Naive thymus-derived CD4-positive, alpha-beta T cell (primary cell): ENCODE results near the gene ZNF860. TPM values are rescaled to one million over a fixed set of nuclear protein-coding genes. Genes with fewer than 3 reads are reported as not detected.
"Not testable (repeated sequence)": the region's sequence is repeated elsewhere in the genome, so short reads cannot be mapped to it uniquely, and the experiment has no call there.

Experiments
- ATAC-seq: fragments of 150-1000 bp; cut with Tn5 transposase; 2 replicates; pipeline ENCODE4 v1.10.0; 2021; ENCODE audit warnings: mild to moderate bottlenecking, moderate library complexity
- CTCF ChIA-PET: fragments of 350-600 bp; sonication (Branson Sonifier 250); formaldehyde crosslinking; loops from one replicate; lab custom pipeline; 2021; ENCODE audit warnings: antibody characterized with exemption; lab: Charles Lee
- POLR2A ChIA-PET: fragments of 350-600 bp; sonication (Branson Sonifier 250); formaldehyde crosslinking; loops from one replicate; lab custom pipeline; 2021; ENCODE audit warnings: antibody characterized with exemption, inconsistent platforms; lab: Charles Lee
- DNase-seq, 9 donors: peaks; one replicate each; pipeline versions ENCODE4 v3.0.0 to v3.0.0-alpha.2; 2020 to 2022; ENCODE audit warnings: mixed read lengths in 1 of 9
- H3K27ac ChIP-seq: one replicate; pipeline ENCODE4 v1.7.0; 2013; ENCODE audit warnings: mild to moderate bottlenecking, low read depth, low read length, moderate library complexity
- H3K27me3 ChIP-seq, 2 donors: one replicate each; pipeline ENCODE4 v1.7.0; 2013; ENCODE audit warnings: low read length in 2 of 2, mild to moderate bottlenecking in 2 of 2, moderate library complexity in 2 of 2; ENCODE audit not compliant: control insufficient read depth in 2 of 2, insufficient read depth in 2 of 2
- H3K36me3 ChIP-seq, 3 experiments: 1 replicate in 2 of 3; 2 replicates in 1 of 3; pipeline ENCODE4 v1.7.0; 2013; ENCODE audit warnings: low read length in 3 of 3, mild to moderate bottlenecking in 3 of 3, moderate library complexity in 1 of 3; ENCODE audit not compliant: insufficient read depth in 3 of 3, control insufficient read depth in 2 of 3
- H3K4me1 ChIP-seq, 2 donors: one replicate each; pipeline ENCODE4 v1.7.0; 2013; ENCODE audit warnings: low read length in 2 of 2, mild to moderate bottlenecking in 2 of 2, moderate library complexity in 1 of 2; ENCODE audit not compliant: control insufficient read depth in 2 of 2, insufficient read depth in 2 of 2
- H3K4me3 ChIP-seq: 2 replicates; pipeline ENCODE4 v1.7.0; 2013; ENCODE audit warnings: mild to moderate bottlenecking, low read length
- H3K9me3 ChIP-seq, 3 experiments: 1 replicate in 2 of 3; 2 replicates in 1 of 3; pipeline ENCODE4 v1.7.0; 2013; ENCODE audit warnings: low read length in 3 of 3; ENCODE audit not compliant: control insufficient read depth in 2 of 3
- H3K27ac Mint-ChIP-seq, 9 donors: one replicate each; pipeline ENCODE4 v1.8.0; 2020 to 2022; ENCODE audit warnings: mixed read lengths in 9 of 9, mild to moderate bottlenecking in 8 of 9, moderate library complexity in 5 of 9, inconsistent platforms in 2 of 9
- H3K27me3 Mint-ChIP-seq, 5 donors: one replicate each; pipeline ENCODE4 v1.8.0; 2021 to 2022; ENCODE audit warnings: mixed read lengths in 5 of 5, mild to moderate bottlenecking in 1 of 5
- H3K36me3 Mint-ChIP-seq, 5 donors: one replicate each; pipeline ENCODE4 v1.8.0; 2020 to 2022; ENCODE audit warnings: mixed read lengths in 5 of 5, mild to moderate bottlenecking in 3 of 5, inconsistent platforms in 1 of 5
- H3K4me1 Mint-ChIP-seq, 7 donors: one replicate each; pipeline ENCODE4 v1.8.0; 2020 to 2022; ENCODE audit warnings: mixed read lengths in 7 of 7, mild to moderate bottlenecking in 3 of 7, inconsistent platforms in 1 of 7
- H3K4me3 Mint-ChIP-seq, 10 donors: one replicate each; pipeline ENCODE4 v1.8.0; 2020 to 2022; ENCODE audit warnings: mild to moderate bottlenecking in 10 of 10, mixed read lengths in 10 of 10, moderate library complexity in 6 of 10, inconsistent platforms in 2 of 10
- H3K9me3 Mint-ChIP-seq, 11 donors: one replicate each; pipeline ENCODE4 v1.8.0; 2020 to 2022; ENCODE audit warnings: mixed read lengths in 11 of 11, mild to moderate bottlenecking in 4 of 11, inconsistent platforms in 1 of 11, moderate library complexity in 1 of 11
- intact Hi-C, 2 donors: fragments of 100-400 bp; cut with micrococcal nuclease; formaldehyde crosslinking; loops; one replicate each; pipeline ENCODE4 v1.15.1; 2023
- polyA plus RNA-seq, 2 donors: library from polyadenylated mRNA; unstranded; fragments of 300-500 nt; fragmentation: Illumina TruSeq; gene quantifications; one replicate each; pipeline ENCODE4 v1.2.3, GENCODE V29; 2021
- total RNA-seq, 6 experiments: library from RNA in 5 of 6; stranded (reverse) in 5 of 6; gene quantifications; 1 replicate in 5 of 6; 2 replicates in 1 of 6; pipeline ENCODE4 v1.2.3 and lab custom pipeline; 2021 to 2026

ZNF860 gene
- total and polyA plus RNA-seq, 7 experiments from 2014 or later: 0.11 to 0.32 (median 0.15) TPM; not detected in 4

DNA sequence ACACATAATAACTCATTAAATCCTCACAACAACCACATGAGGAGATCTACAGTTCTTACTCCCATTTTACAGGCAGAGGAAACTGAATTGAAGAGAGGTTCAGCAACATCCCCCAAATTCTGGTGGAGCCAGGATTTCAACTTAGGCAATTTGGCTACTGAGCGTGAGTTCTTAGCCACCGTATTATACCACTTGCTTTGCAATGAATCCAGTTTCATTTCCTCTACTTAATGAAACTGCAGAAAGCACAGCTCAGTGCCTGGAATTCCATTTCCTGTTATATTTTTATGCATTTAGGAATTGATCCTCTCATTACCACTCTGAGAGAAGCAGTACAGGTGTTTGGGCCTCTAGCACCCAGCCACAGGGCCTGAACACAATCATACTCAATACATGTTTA, 4.3 kb downstream of the ZNF860 start:
- ATAC-seq (peak; percentile 29), DNase-seq (no peak)
- Histone ChIP-seq H3K36me3 (no peaks in the 10 kb centered on the region), H3K9me3 (peaks cover 0 to 12% (median 0%) of the 10 kb centered on the region in 3 experiments), H3K27ac (no peak overlapping the region), H3K4me1 (no peaks in the 10 kb centered on the region), H3K4me3 (no peak overlapping the region), H3K27me3 (peaks cover 0 to 8% of the 10 kb centered on the region in 2 donors)
- Mint-ChIP-seq H3K4me3 (no peak overlapping the region), H3K9me3 (peaks cover 0 to 4% (median 0%) of the 10 kb centered on the region in 11 donors), H3K27me3 (peaks cover 11 to 27% (median 15%) of the 10 kb centered on the region in 5 donors), H3K4me1 (peaks cover 0 to 10% (median 4%) of the 10 kb centered on the region in 7 donors), H3K27ac (no peak overlapping the region), H3K36me3 (peaks cover 0 to 4% (median 0%) of the 10 kb centered on the region in 5 donors)
- intact Hi-C loops: no loop called here
- ChIA-PET POLR2A (no interaction called here), CTCF (no interaction called here)

- Mint-ChIP-seq H3K4me3 (no peak overlapping the region), H3K36me3 (peaks cover 0 to 7% (median 4%) of the 10 kb centered on the region in 5 donors), H3K4me1 (no peaks in the 10 kb centered on the region), H3K27me3 (peaks cover 0 to 15% (median 0%) of the 10 kb centered on the region in 5 donors), H3K27ac (no peak overlapping the region), H3K9me3 (peaks cover 0 to 10% (median 4%) of the 10 kb centered on the region in 11 donors)
- Histone ChIP-seq H3K4me1 (no peaks in the 10 kb centered on the region), H3K36me3 (no peaks in the 10 kb centered on the region), H3K9me3 (peaks cover 0 to 15% (median 0%) of the 10 kb centered on the region in 3 experiments), H3K27ac (no peak overlapping the region), H3K4me3 (no peak overlapping the region), H3K27me3 (no peaks in the 10 kb centered on the region)
- intact Hi-C loops: no loop called here
- DNase-seq (no peak), ATAC-seq (no peak)
- ChIA-PET POLR2A (no interaction called here), CTCF (no interaction called here)
Measured at GRCh38 chr3:31988271-31988670, 6.7 kb downstream of the ZNF860 start.

GRCh38 chr3:31992995-31993394, 11.4 kb downstream of the ZNF860 start:
- DNase-seq, H3K4me3 ChIP-seq, H3K36me3 ChIP-seq, H3K4me1 Mint-ChIP-seq, H3K27ac Mint-ChIP-seq, POLR2A ChIA-PET, H3K27me3 ChIP-seq, H3K27ac ChIP-seq, H3K4me1 ChIP-seq, CTCF ChIA-PET, H3K36me3 Mint-ChIP-seq, H3K4me3 Mint-ChIP-seq, ATAC-seq, intact Hi-C loops: not testable (repeated sequence)
- peaks cover 0 to 15% (median 0%) of the 10 kb centered on the region in 3 experiments for H3K9me3 ChIP-seq
- H3K27me3 Mint-ChIP-seq: peaks cover 0 to 17% (median 0%) of the 10 kb centered on the region in 5 donors
- H3K9me3 Mint-ChIP-seq: peaks cover 0 to 21% (median 10%) of the 10 kb centered on the region in 11 donors

GRCh38 chr3:31993843-31994242, 12.3 kb downstream of the ZNF860 start:
- POLR2A ChIA-PET: no interaction called here

GRCh38 chr3:31995026-31995425, 13.5 kb downstream of the ZNF860 start:
- H3K9me3 ChIP-seq, H3K4me1 ChIP-seq, H3K27me3 ChIP-seq, H3K4me3 ChIP-seq, H3K27ac ChIP-seq, ATAC-seq, H3K36me3 Mint-ChIP-seq, H3K27ac Mint-ChIP-seq, intact Hi-C loops, H3K36me3 ChIP-seq, H3K4me3 Mint-ChIP-seq, POLR2A ChIA-PET, CTCF ChIA-PET, H3K4me1 Mint-ChIP-seq, DNase-seq: not testable (repeated sequence)
- H3K27me3 Mint-ChIP-seq: peaks cover 0 to 17% (median 0%) of the 10 kb centered on the region in 5 donors
- peaks cover 0 to 21% (median 10%) of the 10 kb centered on the region in 11 donors for H3K9me3 Mint-ChIP-seq

More at GRCh38 chr3:31993843-31994242, 12.3 kb downstream of the ZNF860 start:
- CTCF ChIA-PET: no interaction called here
- Mint-ChIP-seq H3K4me1 (peaks cover 0 to 5% (median 0%) of the 10 kb centered on the region in 7 donors), H3K9me3 (peaks cover 0 to 21% (median 10%) of the 10 kb centered on the region in 11 donors), H3K36me3 (peaks cover 0 to 7% (median 0%) of the 10 kb centered on the region in 5 donors), H3K4me3 (no peak overlapping the region), H3K27me3 (peaks cover 0 to 17% (median 0%) of the 10 kb centered on the region in 5 donors), H3K27ac (no peak overlapping the region)
- Histone ChIP-seq H3K27ac (no peak overlapping the region), H3K27me3 (no peaks in the 10 kb centered on the region), H3K36me3 (no peaks in the 10 kb centered on the region), H3K4me1 (no peaks in the 10 kb centered on the region), H3K9me3 (peaks cover 0 to 12% (median 0%) of the 10 kb centered on the region in 3 experiments), H3K4me3 (no peak overlapping the region)
- DNase-seq: no peak
- no peak for ATAC-seq
- intact Hi-C loops: no loop called here

DNA sequence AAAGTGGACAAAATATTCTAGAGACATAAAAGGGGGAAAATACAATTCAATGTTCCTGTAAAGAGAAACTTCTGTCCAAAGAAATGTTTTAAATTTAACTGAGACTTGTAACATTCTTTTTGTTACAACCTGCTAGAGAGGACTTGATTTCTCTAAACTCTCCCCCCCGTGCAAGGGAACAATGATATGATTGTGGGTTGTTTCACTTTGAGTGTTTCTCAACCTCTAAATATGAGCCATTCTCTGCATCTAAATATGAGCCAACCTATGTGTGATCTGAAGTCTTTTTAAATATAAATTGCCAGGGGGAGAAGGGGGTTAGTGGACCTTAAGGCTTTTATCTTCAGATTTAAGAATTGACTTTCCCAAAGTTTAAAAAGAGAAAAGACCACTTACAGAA, 14.6 kb downstream of the ZNF860 start:
- Mint-ChIP-seq H3K4me3 (no peak overlapping the region), H3K36me3 (peaks cover 0 to 5% (median 0%) of the 10 kb centered on the region in 5 donors), H3K4me1 (peaks cover 0 to 9% (median 0%) of the 10 kb centered on the region in 7 donors), H3K9me3 (peaks cover 0 to 21% (median 9%) of the 10 kb centered on the region in 11 donors), H3K27ac (no peak overlapping the region), H3K27me3 (peaks cover 0 to 18% (median 0%) of the 10 kb centered on the region in 5 donors)
- DNase-seq (no peak), ATAC-seq (no peak)
- no peak overlapping the region for H3K4me3 ChIP-seq
- no peaks in the 10 kb centered on the region for H3K4me1 ChIP-seq
- H3K27me3 ChIP-seq: no peaks in the 10 kb centered on the region
- ChIA-PET POLR2A (no interaction called here), CTCF (no interaction called here)
- no peaks in the 10 kb centered on the region for H3K36me3 ChIP-seq
- intact Hi-C loops: no loop called here
- no peak overlapping the region for H3K27ac ChIP-seq
- H3K9me3 ChIP-seq: no peaks in the 10 kb centered on the region

DNA sequence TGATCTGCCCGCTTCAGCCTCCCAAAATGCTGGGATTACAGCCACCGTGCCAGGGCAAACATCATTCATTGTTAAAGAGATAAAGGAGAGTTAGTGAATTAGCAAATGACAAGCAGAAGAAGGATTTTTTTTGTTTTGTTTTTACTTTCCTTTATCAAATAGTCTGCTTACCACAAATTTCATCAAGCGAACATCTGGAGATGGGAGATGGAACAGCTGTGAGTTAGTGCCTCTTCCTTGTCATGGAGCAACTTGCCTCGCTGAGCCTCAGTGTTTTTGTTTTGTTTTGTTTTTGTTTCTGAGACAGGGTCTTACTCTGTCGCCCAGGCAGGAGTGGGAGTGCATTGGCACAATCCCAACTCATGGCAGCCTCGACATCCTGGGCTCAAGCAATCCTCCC, 15.9 kb downstream of the ZNF860 start:
- H3K36me3 Mint-ChIP-seq: peaks cover 0 to 3% (median 0%) of the 10 kb centered on the region in 5 donors
- intact Hi-C loops: no loop called here
- H3K9me3 ChIP-seq: no peaks in the 10 kb centered on the region
- ATAC-seq (no peak), DNase-seq (no peak)
- peaks cover 0 to 20% (median 0%) of the 10 kb centered on the region in 5 donors for H3K27me3 Mint-ChIP-seq
- no peak overlapping the region for H3K27ac ChIP-seq
- CTCF ChIA-PET: no interaction called here
- no peak overlapping the region for H3K27ac Mint-ChIP-seq
- no peak overlapping the region for H3K4me3 Mint-ChIP-seq
- H3K4me1 ChIP-seq: no peaks in the 10 kb centered on the region
- peaks cover 0 to 15% (median 5%) of the 10 kb centered on the region in 11 donors for H3K9me3 Mint-ChIP-seq
- H3K27me3 ChIP-seq: no peaks in the 10 kb centered on the region
- H3K4me1 Mint-ChIP-seq: peaks cover 0 to 9% (median 0%) of the 10 kb centered on the region in 7 donors
- POLR2A ChIA-PET: no interaction called here
- H3K4me3 ChIP-seq: no peak overlapping the region
- no peaks in the 10 kb centered on the region for H3K36me3 ChIP-seq
